WTC11 (cell line): ENCODE results near the gene ACOXL.

Experiments used
- FOXJ3 ChIP-seq: sonication (generic); formaldehyde crosslinking; IDR thresholded peaks from 2 replicates; pipeline ENCODE4 v1.9.0; 2021; ENCODE audit warnings: missing genetic modification reagents, mild to moderate bottlenecking, borderline replicate concordance
- IRF2 ChIP-seq: sonication (generic); formaldehyde crosslinking; IDR thresholded peaks from 2 replicates; pipeline ENCODE4 v1.8.0; 2022; ENCODE audit warnings: low read depth, missing genetic modification reagents, borderline replicate concordance
- TF ChIP-seq, protein P1 (sequence below): fragments of 200-600 bp; IDR thresholded peaks from 2 replicates; pipeline ENCODE4 v1.8.0; 2022; ENCODE audit warnings: antibody characterized with exemption
- TF ChIP-seq, protein P2 (sequence below): sonication (generic); formaldehyde crosslinking; IDR thresholded peaks from 2 replicates; pipeline ENCODE4 v1.8.0; 2022; ENCODE audit warnings: mild to moderate bottlenecking, missing genetic modification reagents
- TF ChIP-seq, protein P3 (sequence below): sonication (generic); formaldehyde crosslinking; IDR thresholded peaks from 2 replicates; pipeline ENCODE4 v1.8.0; 2022; ENCODE audit warnings: missing genetic modification reagents

DNA sequence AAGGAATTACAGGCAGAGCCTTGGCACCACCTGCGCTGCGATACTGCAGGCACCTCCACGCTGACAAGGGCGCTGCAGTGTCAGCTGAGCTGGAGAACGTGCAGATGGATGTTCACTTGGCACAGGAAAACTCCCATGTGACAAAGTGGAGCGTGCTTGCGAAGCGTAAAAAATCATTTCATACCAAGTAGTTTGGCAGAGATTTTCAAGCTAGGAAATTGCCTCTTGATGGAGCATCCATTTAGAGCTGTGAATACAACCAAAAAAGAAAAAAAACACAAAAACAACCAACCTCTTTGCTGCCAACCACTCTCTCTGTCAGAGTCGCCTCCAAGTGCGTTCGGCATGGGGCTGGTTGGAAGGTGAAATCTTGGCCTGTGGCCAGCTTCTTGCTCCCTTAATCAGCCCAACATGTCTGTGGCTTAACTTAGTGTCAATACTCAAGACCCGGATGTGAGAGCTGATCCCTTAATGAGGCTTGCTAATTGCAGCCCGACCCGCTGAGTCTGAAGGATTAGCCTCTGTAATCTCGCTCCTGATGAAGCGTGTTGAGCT lies 38.1 kb downstream of the ACOXL start:
- TF ChIP-seq, protein P1, sequence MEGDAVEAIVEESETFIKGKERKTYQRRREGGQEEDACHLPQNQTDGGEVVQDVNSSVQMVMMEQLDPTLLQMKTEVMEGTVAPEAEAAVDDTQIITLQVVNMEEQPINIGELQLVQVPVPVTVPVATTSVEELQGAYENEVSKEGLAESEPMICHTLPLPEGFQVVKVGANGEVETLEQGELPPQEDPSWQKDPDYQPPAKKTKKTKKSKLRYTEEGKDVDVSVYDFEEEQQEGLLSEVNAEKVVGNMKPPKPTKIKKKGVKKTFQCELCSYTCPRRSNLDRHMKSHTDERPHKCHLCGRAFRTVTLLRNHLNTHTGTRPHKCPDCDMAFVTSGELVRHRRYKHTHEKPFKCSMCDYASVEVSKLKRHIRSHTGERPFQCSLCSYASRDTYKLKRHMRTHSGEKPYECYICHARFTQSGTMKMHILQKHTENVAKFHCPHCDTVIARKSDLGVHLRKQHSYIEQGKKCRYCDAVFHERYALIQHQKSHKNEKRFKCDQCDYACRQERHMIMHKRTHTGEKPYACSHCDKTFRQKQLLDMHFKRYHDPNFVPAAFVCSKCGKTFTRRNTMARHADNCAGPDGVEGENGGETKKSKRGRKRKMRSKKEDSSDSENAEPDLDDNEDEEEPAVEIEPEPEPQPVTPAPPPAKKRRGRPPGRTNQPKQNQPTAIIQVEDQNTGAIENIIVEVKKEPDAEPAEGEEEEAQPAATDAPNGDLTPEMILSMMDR = no peak
- TF ChIP-seq, protein P2, sequence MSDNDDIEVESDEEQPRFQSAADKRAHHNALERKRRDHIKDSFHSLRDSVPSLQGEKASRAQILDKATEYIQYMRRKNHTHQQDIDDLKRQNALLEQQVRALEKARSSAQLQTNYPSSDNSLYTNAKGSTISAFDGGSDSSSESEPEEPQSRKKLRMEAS (CRISPR knock-in tag) = no peak
- TF ChIP-seq, protein P3, sequence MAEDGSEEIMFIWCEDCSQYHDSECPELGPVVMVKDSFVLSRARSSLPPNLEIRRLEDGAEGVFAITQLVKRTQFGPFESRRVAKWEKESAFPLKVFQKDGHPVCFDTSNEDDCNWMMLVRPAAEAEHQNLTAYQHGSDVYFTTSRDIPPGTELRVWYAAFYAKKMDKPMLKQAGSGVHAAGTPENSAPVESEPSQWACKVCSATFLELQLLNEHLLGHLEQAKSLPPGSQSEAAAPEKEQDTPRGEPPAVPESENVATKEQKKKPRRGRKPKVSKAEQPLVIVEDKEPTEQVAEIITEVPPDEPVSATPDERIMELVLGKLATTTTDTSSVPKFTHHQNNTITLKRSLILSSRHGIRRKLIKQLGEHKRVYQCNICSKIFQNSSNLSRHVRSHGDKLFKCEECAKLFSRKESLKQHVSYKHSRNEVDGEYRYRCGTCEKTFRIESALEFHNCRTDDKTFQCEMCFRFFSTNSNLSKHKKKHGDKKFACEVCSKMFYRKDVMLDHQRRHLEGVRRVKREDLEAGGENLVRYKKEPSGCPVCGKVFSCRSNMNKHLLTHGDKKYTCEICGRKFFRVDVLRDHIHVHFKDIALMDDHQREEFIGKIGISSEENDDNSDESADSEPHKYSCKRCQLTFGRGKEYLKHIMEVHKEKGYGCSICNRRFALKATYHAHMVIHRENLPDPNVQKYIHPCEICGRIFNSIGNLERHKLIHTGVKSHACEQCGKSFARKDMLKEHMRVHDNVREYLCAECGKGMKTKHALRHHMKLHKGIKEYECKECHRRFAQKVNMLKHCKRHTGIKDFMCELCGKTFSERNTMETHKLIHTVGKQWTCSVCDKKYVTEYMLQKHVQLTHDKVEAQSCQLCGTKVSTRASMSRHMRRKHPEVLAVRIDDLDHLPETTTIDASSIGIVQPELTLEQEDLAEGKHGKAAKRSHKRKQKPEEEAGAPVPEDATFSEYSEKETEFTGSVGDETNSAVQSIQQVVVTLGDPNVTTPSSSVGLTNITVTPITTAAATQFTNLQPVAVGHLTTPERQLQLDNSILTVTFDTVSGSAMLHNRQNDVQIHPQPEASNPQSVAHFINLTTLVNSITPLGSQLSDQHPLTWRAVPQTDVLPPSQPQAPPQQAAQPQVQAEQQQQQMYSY (CRISPR knock-in tag) = no peak
- TF ChIP-seq IRF2 = no peak
- no peak for TF ChIP-seq FOXJ3 (CRISPR knock-in tag)
